ENCODE measurements around the gene C1QTNF1. TPM values are rescaled to one million over a fixed set of nuclear protein-coding genes. Genes with fewer than 3 reads are reported as not detected.

C1QTNF1 gene
- total RNA-seq, 1 experiment from 2014 or later = 6.3 TPM

DNA sequence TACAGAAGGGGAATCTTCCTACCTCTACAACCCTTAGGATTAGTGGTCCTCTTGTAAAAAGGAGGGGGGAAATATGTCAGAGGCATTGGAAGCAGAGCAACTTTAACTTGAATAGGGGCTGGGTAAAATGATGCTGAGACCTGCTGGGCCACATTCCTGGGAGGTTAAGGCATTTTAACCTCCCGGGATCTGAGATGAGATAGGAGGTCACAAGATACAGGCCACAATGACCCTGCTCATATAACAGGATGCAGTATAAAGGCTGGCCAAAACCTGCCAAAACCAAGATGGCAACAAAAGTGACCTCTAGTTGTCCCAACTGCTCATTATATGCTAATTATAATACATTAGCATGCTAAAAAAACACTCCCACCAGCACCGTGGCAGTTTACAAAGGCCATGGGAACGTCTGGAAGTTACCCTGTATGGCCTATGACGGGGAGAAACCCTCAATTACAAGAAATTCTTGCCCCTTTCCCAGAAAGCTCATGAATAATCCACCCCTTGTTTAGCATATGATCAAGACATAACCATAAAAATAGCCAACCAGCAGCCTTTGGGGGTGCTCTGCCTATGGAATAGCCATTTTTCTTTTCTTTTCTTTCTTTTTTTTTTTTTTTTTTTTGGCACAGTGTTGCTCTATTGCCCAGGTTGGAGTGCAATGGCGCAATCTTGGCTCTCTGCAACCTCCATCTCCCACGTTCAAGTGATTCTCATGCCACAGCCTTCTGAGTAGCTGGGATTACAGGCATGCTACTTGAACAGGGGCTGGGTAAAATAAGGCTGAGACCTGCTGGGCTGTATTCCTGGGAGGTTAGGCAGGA, 6.2 kb upstream of the C1QTNF1 start:
- Histone ChIP-seq H3K4me3 (ENCODE audit: low read depth, low read length, poor library complexity, severe bottlenecking) (no peak overlapping the region), H3K9me3 (ENCODE audit: low read depth, low read length, poor library complexity, severe bottlenecking) (peaks cover 27% of the 10 kb centered on the region), H3K27me3 (replicated peaks; ENCODE audit: insufficient read depth, low read depth, low read length, poor library complexity) (no peaks in the 10 kb centered on the region), H3K4me1 (ENCODE audit: insufficient read depth, low read length, poor library complexity, severe bottlenecking) (no peaks in the 10 kb centered on the region), H3K27ac (ENCODE audit: low read depth, low read length, poor library complexity, severe bottlenecking) (no peak overlapping the region), H3K36me3 (ENCODE audit: insufficient read depth, low read length, poor library complexity, severe bottlenecking) (no peaks in the 10 kb centered on the region)
- TF ChIP-seq, protein P1, sequence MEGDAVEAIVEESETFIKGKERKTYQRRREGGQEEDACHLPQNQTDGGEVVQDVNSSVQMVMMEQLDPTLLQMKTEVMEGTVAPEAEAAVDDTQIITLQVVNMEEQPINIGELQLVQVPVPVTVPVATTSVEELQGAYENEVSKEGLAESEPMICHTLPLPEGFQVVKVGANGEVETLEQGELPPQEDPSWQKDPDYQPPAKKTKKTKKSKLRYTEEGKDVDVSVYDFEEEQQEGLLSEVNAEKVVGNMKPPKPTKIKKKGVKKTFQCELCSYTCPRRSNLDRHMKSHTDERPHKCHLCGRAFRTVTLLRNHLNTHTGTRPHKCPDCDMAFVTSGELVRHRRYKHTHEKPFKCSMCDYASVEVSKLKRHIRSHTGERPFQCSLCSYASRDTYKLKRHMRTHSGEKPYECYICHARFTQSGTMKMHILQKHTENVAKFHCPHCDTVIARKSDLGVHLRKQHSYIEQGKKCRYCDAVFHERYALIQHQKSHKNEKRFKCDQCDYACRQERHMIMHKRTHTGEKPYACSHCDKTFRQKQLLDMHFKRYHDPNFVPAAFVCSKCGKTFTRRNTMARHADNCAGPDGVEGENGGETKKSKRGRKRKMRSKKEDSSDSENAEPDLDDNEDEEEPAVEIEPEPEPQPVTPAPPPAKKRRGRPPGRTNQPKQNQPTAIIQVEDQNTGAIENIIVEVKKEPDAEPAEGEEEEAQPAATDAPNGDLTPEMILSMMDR (conservative IDR thresholded peaks at IDR 0.05; ENCODE audit: low read depth, low read length) = no peak
- no peak for TF ChIP-seq EZH2 (IDR thresholded peaks at IDR 0.05; ENCODE audit: borderline replicate concordance, low read depth, low read length, poor library complexity, severe bottlenecking)
- intact Hi-C loops (cut with micrococcal nuclease; ENCODE audit: unreplicated experiment) = no loop called here
- no TSS peak for BruUV-seq (replicated peaks)
- POLR2A ChIA-PET (ENCODE audit: low non-redundant PET) = no interaction called here
- CTCF ChIA-PET = no interaction called here
- DNase-seq (ENCODE audit: low spot score) = no peak

DNA sequence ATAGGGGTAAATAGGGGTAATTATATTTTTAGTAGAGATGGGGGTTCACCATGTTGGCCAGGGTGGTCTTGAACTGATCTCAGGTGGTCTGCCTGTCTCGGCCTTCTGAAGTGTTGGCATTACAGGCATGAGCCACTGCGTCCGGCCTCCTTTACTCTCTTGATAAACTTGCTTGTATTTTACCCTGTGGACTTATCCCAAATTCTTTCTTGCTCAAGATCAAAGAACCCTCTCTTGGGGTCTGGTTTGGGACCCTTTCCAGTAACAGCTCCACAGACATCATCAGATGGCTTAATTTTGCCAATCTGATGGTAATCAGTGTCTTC, 5.6 kb upstream of the C1QTNF1 start:
- Histone ChIP-seq H3K9me3 (ENCODE audit: low read depth, low read length, poor library complexity, severe bottlenecking) (peaks cover 27% of the 10 kb centered on the region), H3K27ac (ENCODE audit: low read depth, low read length, poor library complexity, severe bottlenecking) (no peak overlapping the region), H3K4me1 (ENCODE audit: insufficient read depth, low read length, poor library complexity, severe bottlenecking) (no peaks in the 10 kb centered on the region), H3K27me3 (replicated peaks; ENCODE audit: insufficient read depth, low read depth, low read length, poor library complexity) (no peaks in the 10 kb centered on the region), H3K4me3 (ENCODE audit: low read depth, low read length, poor library complexity, severe bottlenecking) (no peak overlapping the region), H3K36me3 (ENCODE audit: insufficient read depth, low read length, poor library complexity, severe bottlenecking) (no peaks in the 10 kb centered on the region)
- ChIA-PET POLR2A (ENCODE audit: low non-redundant PET) (no interaction called here), CTCF (interaction anchor here (0.7 kb wide), 1 partner anchor 24 kb away, joined by 3 read pairs; no protein-coding TSS in a partner anchor)
- intact Hi-C loops (cut with micrococcal nuclease; ENCODE audit: unreplicated experiment) = no loop called here
- no peak for TF ChIP-seq EZH2 (IDR thresholded peaks at IDR 0.05; ENCODE audit: borderline replicate concordance, low read depth, low read length, poor library complexity, severe bottlenecking)
- TF ChIP-seq, protein P1 (conservative IDR thresholded peaks at IDR 0.05; ENCODE audit: low read depth, low read length) = no peak
- DNase-seq (ENCODE audit: low spot score) = no peak
- BruUV-seq (replicated peaks) = no TSS peak

DNA sequence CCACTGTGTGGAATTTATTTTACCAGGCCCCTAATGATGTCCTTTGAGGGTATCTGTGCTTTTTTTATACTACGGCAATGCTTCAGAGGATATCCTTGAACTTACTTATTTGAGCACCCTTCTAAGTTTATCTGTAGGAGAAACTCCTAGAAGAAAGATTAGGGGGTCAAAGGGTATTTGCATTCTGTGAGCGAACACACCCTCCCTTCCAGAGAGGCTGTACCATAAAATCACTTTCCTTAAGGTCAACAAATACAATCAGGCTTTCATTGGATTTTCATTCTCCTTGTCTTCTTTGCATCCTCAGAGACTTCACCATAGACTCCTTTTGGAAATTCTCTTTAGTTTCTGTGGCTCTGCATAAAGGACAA, 4.7 kb upstream of the C1QTNF1 start:
- peaks cover 19% of the 10 kb centered on the region for H3K9me3 ChIP-seq (ENCODE audit: low read depth, low read length, poor library complexity, severe bottlenecking)
- DNase-seq (ENCODE audit: low spot score) = no peak
- H3K27me3 ChIP-seq (replicated peaks; ENCODE audit: insufficient read depth, low read depth, low read length, poor library complexity) = no peaks in the 10 kb centered on the region
- BruUV-seq (replicated peaks) = no TSS peak
- H3K4me3 ChIP-seq (ENCODE audit: low read depth, low read length, poor library complexity, severe bottlenecking) = no peak overlapping the region
- ChIA-PET CTCF (interaction anchor here (0.6 to 0.7 kb wide), 2 partner anchors 23 to 42 kb away, joined by 3 to 9 read pairs; no protein-coding TSS in a partner anchor), POLR2A (ENCODE audit: low non-redundant PET) (no interaction called here)
- no peak overlapping the region for H3K27ac ChIP-seq (ENCODE audit: low read depth, low read length, poor library complexity, severe bottlenecking)
- no peaks in the 10 kb centered on the region for H3K36me3 ChIP-seq (ENCODE audit: insufficient read depth, low read length, poor library complexity, severe bottlenecking)
- peaks cover 1% of the 10 kb centered on the region for H3K4me1 ChIP-seq (ENCODE audit: insufficient read depth, low read length, poor library complexity, severe bottlenecking)
- intact Hi-C loops (cut with micrococcal nuclease; ENCODE audit: unreplicated experiment) = loop anchor here (1.0 kb wide), 1 partner anchor 23 kb away; no protein-coding TSS in a partner anchor
- TF ChIP-seq, protein P1 (conservative IDR thresholded peaks at IDR 0.05; ENCODE audit: low read depth, low read length) = no peak
- no peak for TF ChIP-seq EZH2 (IDR thresholded peaks at IDR 0.05; ENCODE audit: borderline replicate concordance, low read depth, low read length, poor library complexity, severe bottlenecking)
